ENCODE measurements around the gene CHST10. TPM values are rescaled to one million over a fixed set of nuclear protein-coding genes. Genes with fewer than 3 reads are reported as not detected.
"Not testable (repeated sequence)": the region's sequence is repeated elsewhere in the genome, so short reads cannot be mapped to it uniquely, and the experiment has no call there.

CHST10 gene
- total and polyA plus RNA-seq, 4 donors, result 0.11 to 5.2 (median 0.99) TPM

GRCh38 chr2:100367163-100367562 is 50.3 kb downstream of the CHST10 start (continued):
- TF ChIP-seq HNF4G (IDR thresholded peaks at IDR 0.05), result no peak
- TF ChIP-seq TAF1 (conservative IDR thresholded peaks at IDR 0.05), result no peak
- TF ChIP-seq EGR1 (IDR thresholded peaks at IDR 0.05; ENCODE audit: low read depth in 2 of 2), result no peak
- TF ChIP-seq JUND (IDR thresholded peaks at IDR 0.05), result no peak
- no peak for TF ChIP-seq YY1 (IDR thresholded peaks at IDR 0.05)

- no peak for TF ChIP-seq EGR1 (IDR thresholded peaks at IDR 0.05; ENCODE audit: low read depth in 2 of 2)
- TF ChIP-seq MAX (IDR thresholded peaks at IDR 0.05), result no peak
- no peak for TF ChIP-seq REST (IDR thresholded peaks at IDR 0.05)
- no peak for TF ChIP-seq YY1 (IDR thresholded peaks at IDR 0.05)
- TF ChIP-seq RXRA (IDR thresholded peaks at IDR 0.05), result no peak
- no peak for TF ChIP-seq JUND (IDR thresholded peaks at IDR 0.05)
- no peak for TF ChIP-seq HNF4A (conservative IDR thresholded peaks at IDR 0.05)
- TF ChIP-seq FOXA1 (IDR thresholded peaks at IDR 0.05), result no peak
- no peak for TF ChIP-seq SP1 (IDR thresholded peaks at IDR 0.05)
- no peak for TF ChIP-seq TAF1 (conservative IDR thresholded peaks at IDR 0.05)
- TF ChIP-seq ZBTB33 (IDR thresholded peaks at IDR 0.05), result no peak
- no peak for TF ChIP-seq RAD21 (IDR thresholded peaks at IDR 0.05)
- TF ChIP-seq FOXA2 (IDR thresholded peaks at IDR 0.05), result no peak
- no peak for TF ChIP-seq GABPA (IDR thresholded peaks at IDR 0.05 in 1 of 2, conservative IDR thresholded peaks at IDR 0.05 in 1 of 2)
- TF ChIP-seq ATF3 (IDR thresholded peaks at IDR 0.05), result no peak
- no peak for TF ChIP-seq HNF4G (IDR thresholded peaks at IDR 0.05)
- no peak for TF ChIP-seq NR2F2 (IDR thresholded peaks at IDR 0.05)
- TF ChIP-seq CTCF (IDR thresholded peaks at IDR 0.05; ENCODE audit: low read depth, low read length, missing input control), result no peak
- DNase-seq (ENCODE audit: low spot score), result no peak
- no peak overlapping the region for H3K27ac ChIP-seq (ENCODE audit: low read depth in 1 of 2, low read length in 2 of 2)
- peaks cover 0 to 8% (median 4%) of the 10 kb centered on the region in 4 donors for H3K9me3 ChIP-seq (ENCODE audit: control insufficient read depth in 4 of 4, low read length in 3 of 4)
- no peaks in the 10 kb centered on the region for H3K27me3 ChIP-seq (ENCODE audit: control insufficient read depth in 4 of 4, insufficient read depth in 4 of 4, low read length in 3 of 4)
- 62% methylated on average over 3 of the region's 3 CpGs for WGBS
- H3K4me1 ChIP-seq (ENCODE audit: control insufficient read depth in 4 of 4, insufficient read depth in 4 of 4, low read length in 3 of 4), result no peaks in the 10 kb centered on the region
- H3K4me3 ChIP-seq (ENCODE audit: low read depth in 1 of 3, low read length in 3 of 3), result no peak overlapping the region
- H3K36me3 ChIP-seq (ENCODE audit: control insufficient read depth in 4 of 4, insufficient read depth in 3 of 4, low read depth in 1 of 4, low read length in 3 of 4), result no peaks in the 10 kb centered on the region
- H3K9ac ChIP-seq (ENCODE audit: low read depth in 1 of 2, low read length in 2 of 2), result no peak overlapping the region
These were observed 52.0 kb downstream of the CHST10 start for GRCh38 chr2:100365434-100365833.

- DNase-seq (ENCODE audit: low spot score); H3K4me3 ChIP-seq (ENCODE audit: low read depth in 1 of 3, low read length in 3 of 3); H3K4me1 ChIP-seq (ENCODE audit: control insufficient read depth in 4 of 4, insufficient read depth in 4 of 4, low read length in 3 of 4); H3K9me3 ChIP-seq (ENCODE audit: control insufficient read depth in 4 of 4, low read length in 3 of 4); H3K9ac ChIP-seq (ENCODE audit: low read depth in 1 of 2, low read length in 2 of 2); H3K36me3 ChIP-seq (ENCODE audit: control insufficient read depth in 4 of 4, insufficient read depth in 3 of 4, low read depth in 1 of 4, low read length in 3 of 4); H3K27ac ChIP-seq (ENCODE audit: low read depth in 1 of 2, low read length in 2 of 2); H3K27me3 ChIP-seq (ENCODE audit: control insufficient read depth in 4 of 4, insufficient read depth in 4 of 4, low read length in 3 of 4): not testable (repeated sequence)
- WGBS, result 91% methylated on average over 7 of the region's 7 CpGs
These were observed 55.2 kb downstream of the CHST10 start for GRCh38 chr2:100362269-100362668.
